Endothelial cell of umbilical vein (primary cell): ENCODE measurements around the gene ZNF503. TPM values are rescaled to one million over a fixed set of nuclear protein-coding genes. Genes with fewer than 3 reads are reported as not detected.

Source experiments
- BruUV-seq: library from RNA; stranded (reverse); fragments of 400-500 nt; replicated peaks from 2 replicates; lab custom pipeline; 2021; lab: Mats Ljungman, UMichigan
- CTCF ChIA-PET: fragments of 300-600, 350-600 bp; sonication (Branson Sonifier 250); formaldehyde crosslinking; loops from one replicate; lab custom pipeline; 2021; ENCODE audit warnings: antibody characterized with exemption, inconsistent platforms; lab: Charles Lee
- POLR2A ChIA-PET: fragments of 300-600, 350-600 bp; sonication (Branson Sonifier 250); formaldehyde crosslinking; loops from one replicate; lab custom pipeline; 2021; ENCODE audit warnings: antibody characterized with exemption, inconsistent platforms; lab: Charles Lee
- DNase-seq: peaks from one replicate; pipeline ENCODE4 v3.0.0-alpha.2; 2011; ENCODE audit warnings: low read depth, low spot score
- FAIRE-seq: peaks from 2 replicates; lab custom pipeline; 2011; peaks lifted over from hg19 to GRCh38; lab: Jason Lieb, UNC
- H2AFZ ChIP-seq: 2 replicates; pipeline ENCODE4 v1.6.0; 2012; ENCODE audit warnings: low read depth, low read length, control low read depth, inconsistent platforms
- H3K27ac ChIP-seq: 2 replicates; pipeline ENCODE4 v1.5.1; 2011; ENCODE audit warnings: low read depth, mild to moderate bottlenecking, control low read depth, low read length, moderate library complexity; ENCODE audit not compliant: insufficient read depth
- H3K27me3 ChIP-seq, 2 experiments: 2 replicates each; pipeline versions ENCODE4 v1.6.0 to v1.6.1; 2011; ENCODE audit warnings: low read length in 2 of 2, mixed read lengths in 1 of 2; ENCODE audit not compliant: control insufficient read depth in 2 of 2, insufficient read depth in 2 of 2
- H3K36me3 ChIP-seq, 2 experiments: 2 replicates in 1 of 2; 3 replicates in 1 of 2; pipeline ENCODE4 v1.5.1; 2011; ENCODE audit warnings: low read length in 2 of 2, mild to moderate bottlenecking in 1 of 2, moderate library complexity in 1 of 2; ENCODE audit not compliant: control insufficient read depth in 2 of 2, insufficient read depth in 2 of 2; ENCODE audit errors: extremely low read depth in 1 of 2
- H3K4me1 ChIP-seq: 3 replicates; pipeline ENCODE4 v1.5.1; 2011; ENCODE audit warnings: mild to moderate bottlenecking, low read length; ENCODE audit not compliant: control insufficient read depth, insufficient read depth; ENCODE audit errors: extremely low read depth
- H3K4me2 ChIP-seq: 2 replicates; pipeline ENCODE4 v1.6.1; 2011; ENCODE audit warnings: low read length, control low read depth, mixed read lengths; ENCODE audit not compliant: insufficient read depth
- H3K4me3 ChIP-seq, 3 experiments: fragments of 200-600 bp in 1 of 3; sonication (generic), shearing (Covaris generic) in 1 of 3; replicated peaks in 1 of 3; 2 replicates each; pipeline ENCODE4 v1.5.1; 2011 to 2016; ENCODE audit warnings: control low read depth in 3 of 3, low read length in 3 of 3, mild to moderate bottlenecking in 2 of 3, inconsistent platforms in 1 of 3, low read depth in 1 of 3, moderate library complexity in 1 of 3; ENCODE audit not compliant: insufficient read depth in 1 of 3
- H3K79me2 ChIP-seq: 2 replicates; pipeline ENCODE4 v1.6.0; 2012; ENCODE audit warnings: low read length, inconsistent platforms; ENCODE audit not compliant: control insufficient read depth, insufficient read depth
- H3K9ac ChIP-seq: replicated peaks from 2 replicates; pipeline ENCODE3; 2011; ENCODE audit warnings: low read length, control low read depth; ENCODE audit not compliant: insufficient read depth; ENCODE audit errors: extremely low read depth
- H3K9me1 ChIP-seq: replicated peaks from 3 replicates; pipeline ENCODE4 v1.6.0; 2011; ENCODE audit warnings: mild to moderate bottlenecking, low read length; ENCODE audit not compliant: control insufficient read depth, insufficient read depth; ENCODE audit errors: extremely low read depth
- H3K9me3 ChIP-seq: replicated peaks from 2 replicates; pipeline ENCODE4 v1.5.1; 2012; ENCODE audit warnings: low read length, inconsistent platforms; ENCODE audit not compliant: control insufficient read depth, insufficient read depth
- H4K20me1 ChIP-seq: replicated peaks from 2 replicates; pipeline ENCODE3; 2011; ENCODE audit warnings: mild to moderate bottlenecking, low read length; ENCODE audit not compliant: control insufficient read depth, insufficient read depth; ENCODE audit errors: extremely low read depth
- EZH2 ChIP-seq: IDR thresholded peaks from 2 replicates; pipeline ENCODE4 v1.6.1; 2012; ENCODE audit warnings: borderline replicate concordance, low read depth, mild to moderate bottlenecking, moderate library complexity, low read length, inconsistent platforms; ENCODE audit not compliant: severe bottlenecking
- FOS ChIP-seq: IDR thresholded peaks from 2 replicates; pipeline ENCODE4 v1.6.1; 2011; ENCODE audit warnings: mild to moderate bottlenecking, low read length, moderate library complexity, borderline replicate concordance; ENCODE audit not compliant: insufficient read depth
- GATA2 ChIP-seq: IDR thresholded peaks from 2 replicates; pipeline ENCODE4 v1.7.0; 2011; ENCODE audit warnings: low read depth, mild to moderate bottlenecking, moderate library complexity, mixed read lengths, low read length; ENCODE audit not compliant: insufficient read length, insufficient read depth
- JUN ChIP-seq: IDR thresholded peaks from 2 replicates; pipeline ENCODE4 v1.6.1; 2011; ENCODE audit warnings: borderline replicate concordance, low read depth; ENCODE audit not compliant: insufficient read length, insufficient read depth
- MYC ChIP-seq: IDR thresholded peaks from one replicate; pipeline ENCODE4 v1.6.1; 2011; ENCODE audit warnings: mild to moderate bottlenecking, low read depth, low read length
- POLR2A ChIP-seq: IDR thresholded peaks from 2 replicates; pipeline ENCODE4 v1.6.1; 2012; ENCODE audit warnings: low read depth, mild to moderate bottlenecking, control low read depth, low read length
- POLR2AphosphoS5 ChIP-seq: IDR thresholded peaks from 2 replicates; pipeline ENCODE4 v1.6.1; 2012; ENCODE audit warnings: low read depth, mild to moderate bottlenecking, control low read depth, low read length, moderate library complexity; ENCODE audit not compliant: insufficient read depth
- dilution Hi-C: fragments of 300-500 bp; cut with MboI; formaldehyde crosslinking; loops from one replicate; pipeline ENCODE4 v1.15.0; 2019; ENCODE audit warnings: low sequenced_read_pairs; ENCODE audit not compliant: extremely low pct_ligation_motif_present
- intact Hi-C: fragments of 100-400 bp; cut with micrococcal nuclease; formaldehyde crosslinking; loops from one replicate; pipeline ENCODE4 v1.10.0; 2022
- polyA plus RNA-seq, 4 experiments: library from polyadenylated mRNA; depleted of rRNA in 3 of 4; stranded (reverse) in 3 of 4; unstranded in 1 of 4; fragments of >200 nt; gene quantifications; 2 replicates each; pipeline versions ENCODE4 v1.2.1 to v1.2.3, GENCODE V29; 2011 to 2012; ENCODE audit warnings: missing spikeins in 1 of 4
- total RNA-seq: library from RNA; stranded (reverse); gene quantifications from 2 replicates; pipeline ENCODE4 v1.2.3, GENCODE V29; 2021
- TF ChIP-seq, protein P1 (sequence below), 2 donors: IDR thresholded peaks; 1 replicate in 1 of 2; 2 replicates in 1 of 2; pipeline ENCODE4 v1.5.1; 2011; ENCODE audit warnings: low read length in 2 of 2, mild to moderate bottlenecking in 2 of 2, moderate library complexity in 2 of 2, control low read depth in 1 of 2, inconsistent platforms in 1 of 2, low read depth in 1 of 2; ENCODE audit not compliant: insufficient read depth in 1 of 2; ENCODE audit errors: extremely low read depth in 1 of 2
- TF ChIP-seq, protein P2 (sequence below): IDR thresholded peaks from 2 replicates; pipeline ENCODE4 v1.6.1; 2011; ENCODE audit not compliant: insufficient read depth, insufficient read length

The ZNF503 gene
- total and polyA plus RNA-seq, 2 donors (not counting 3 experiments of a cell fraction or from before 2014, with no cell fraction given), result 0.58 to 2.2 TPM

DNA sequence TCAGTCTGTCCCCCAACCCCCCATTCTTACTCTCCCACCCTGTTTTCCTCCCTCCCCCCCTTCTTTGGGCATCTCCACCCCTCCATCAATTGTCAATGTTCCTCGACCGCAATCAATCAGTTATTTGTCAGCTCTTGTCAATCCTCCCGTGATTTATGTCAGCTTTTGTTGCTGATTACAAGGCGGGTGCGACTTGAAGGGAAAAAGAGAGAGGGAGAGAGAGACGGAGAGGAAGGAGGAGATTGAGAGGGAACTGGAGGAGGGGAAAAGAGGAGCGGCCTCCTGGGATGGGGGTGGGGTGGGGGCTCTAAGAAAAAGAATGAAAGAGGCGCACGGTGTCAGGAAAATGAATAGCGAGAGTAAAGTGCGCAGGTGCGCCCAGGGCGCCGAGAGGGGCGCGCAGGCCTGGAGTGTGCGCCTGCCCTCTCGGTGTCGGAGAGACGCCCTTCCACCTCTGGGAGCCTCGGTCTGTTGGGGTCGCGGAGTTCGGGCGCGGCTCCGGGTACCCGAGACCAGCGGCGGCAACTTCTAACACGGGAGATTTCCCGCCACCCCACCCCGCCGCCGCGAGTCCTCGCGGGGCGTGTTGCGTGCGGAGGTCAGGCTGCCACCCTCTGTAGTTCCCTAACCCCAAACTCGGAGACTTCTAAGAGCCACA lies 1.1 kb upstream of the ZNF503 start:
- H3K27ac ChIP-seq, result no peak overlapping the region
- peak overlapping the region; percentile 41 for H3K9ac ChIP-seq
- H3K9me3 ChIP-seq, result no peaks in the 10 kb centered on the region
- peak overlapping the region; percentile 66 to 77 (median 72) for H3K4me3 ChIP-seq
- H3K79me2 ChIP-seq, result peaks cover 12% of the 10 kb centered on the region
- FAIRE-seq (no peak), DNase-seq (no peak)
- H3K4me1 ChIP-seq, result peaks cover 31% of the 10 kb centered on the region
- intact Hi-C loops, result loop anchor here (1.0 to 5.0 kb wide), 5 partner anchors 28 to 465 kb away; no protein-coding TSS in a partner anchor
- TF ChIP-seq JUN (no peak), POLR2A (no peak), POLR2AphosphoS5 (no peak), EZH2 (no peak), MYC (no peak), GATA2 (no peak), FOS (no peak)
- TF ChIP-seq, protein P1, sequence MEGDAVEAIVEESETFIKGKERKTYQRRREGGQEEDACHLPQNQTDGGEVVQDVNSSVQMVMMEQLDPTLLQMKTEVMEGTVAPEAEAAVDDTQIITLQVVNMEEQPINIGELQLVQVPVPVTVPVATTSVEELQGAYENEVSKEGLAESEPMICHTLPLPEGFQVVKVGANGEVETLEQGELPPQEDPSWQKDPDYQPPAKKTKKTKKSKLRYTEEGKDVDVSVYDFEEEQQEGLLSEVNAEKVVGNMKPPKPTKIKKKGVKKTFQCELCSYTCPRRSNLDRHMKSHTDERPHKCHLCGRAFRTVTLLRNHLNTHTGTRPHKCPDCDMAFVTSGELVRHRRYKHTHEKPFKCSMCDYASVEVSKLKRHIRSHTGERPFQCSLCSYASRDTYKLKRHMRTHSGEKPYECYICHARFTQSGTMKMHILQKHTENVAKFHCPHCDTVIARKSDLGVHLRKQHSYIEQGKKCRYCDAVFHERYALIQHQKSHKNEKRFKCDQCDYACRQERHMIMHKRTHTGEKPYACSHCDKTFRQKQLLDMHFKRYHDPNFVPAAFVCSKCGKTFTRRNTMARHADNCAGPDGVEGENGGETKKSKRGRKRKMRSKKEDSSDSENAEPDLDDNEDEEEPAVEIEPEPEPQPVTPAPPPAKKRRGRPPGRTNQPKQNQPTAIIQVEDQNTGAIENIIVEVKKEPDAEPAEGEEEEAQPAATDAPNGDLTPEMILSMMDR (IDR thresholded peaks at IDR 0.05; ENCODE audit: extremely low read depth in 1 of 2, insufficient read depth in 1 of 2, low read depth in 1 of 2, low read length in 2 of 2), result no peak
- TF ChIP-seq, protein P2, sequence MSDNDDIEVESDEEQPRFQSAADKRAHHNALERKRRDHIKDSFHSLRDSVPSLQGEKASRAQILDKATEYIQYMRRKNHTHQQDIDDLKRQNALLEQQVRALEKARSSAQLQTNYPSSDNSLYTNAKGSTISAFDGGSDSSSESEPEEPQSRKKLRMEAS, result no peak
- no peaks in the 10 kb centered on the region for H3K36me3 ChIP-seq
- ChIA-PET POLR2A (no interaction called here), CTCF (interaction anchor here (0.6 to 4.9 kb wide), 10 partner anchors 11 to 1709 kb away, joined by 3 to 70 read pairs (median 5); no protein-coding TSS in a partner anchor)
- H2AFZ ChIP-seq, result peak overlapping the region; percentile 93
- no TSS peak for BruUV-seq
- no peaks in the 10 kb centered on the region for H3K9me1 ChIP-seq
- H4K20me1 ChIP-seq, result no peaks in the 10 kb centered on the region
- dilution Hi-C loops, result no loop called here
- peak overlapping the region; percentile 88 for H3K4me2 ChIP-seq
- H3K27me3 ChIP-seq, result peaks cover 23 to 62% of the 10 kb centered on the region in 2 experiments
